ENCODE results near the gene CCKAR. TPM values are rescaled to one million over a fixed set of nuclear protein-coding genes. Genes with fewer than 3 reads are reported as not detected.
A peak's percentile ranks its signal among the peaks of the same experiment; 100 is the strongest.

CCKAR gene
- total RNA-seq, 1 experiment from 2014 or later: not detected

- TF ChIP-seq, protein P1, sequence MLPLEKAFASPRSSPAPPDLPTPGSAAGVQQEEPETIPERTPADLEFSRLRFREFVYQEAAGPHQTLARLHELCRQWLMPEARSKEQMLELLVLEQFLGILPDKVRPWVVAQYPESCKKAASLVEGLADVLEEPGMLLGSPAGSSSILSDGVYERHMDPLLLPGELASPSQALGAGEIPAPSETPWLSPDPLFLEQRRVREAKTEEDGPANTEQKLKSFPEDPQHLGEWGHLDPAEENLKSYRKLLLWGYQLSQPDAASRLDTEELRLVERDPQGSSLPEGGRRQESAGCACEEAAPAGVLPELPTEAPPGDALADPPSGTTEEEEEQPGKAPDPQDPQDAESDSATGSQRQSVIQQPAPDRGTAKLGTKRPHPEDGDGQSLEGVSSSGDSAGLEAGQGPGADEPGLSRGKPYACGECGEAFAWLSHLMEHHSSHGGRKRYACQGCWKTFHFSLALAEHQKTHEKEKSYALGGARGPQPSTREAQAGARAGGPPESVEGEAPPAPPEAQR (CRISPR knock-in tag; IDR thresholded peaks at IDR 0.05): no peak
- no peak for TF ChIP-seq NFYB (CRISPR knock-in tag; conservative IDR thresholded peaks at IDR 0.05; ENCODE audit: low read depth)
- TF ChIP-seq SMAD3 (CRISPR knock-in tag; IDR thresholded peaks at IDR 0.05; ENCODE audit: borderline replicate concordance): no peak
- no peak for TF ChIP-seq ZNF232 (CRISPR knock-in tag; IDR thresholded peaks at IDR 0.05)
- TF ChIP-seq ZBTB21 (CRISPR knock-in tag; IDR thresholded peaks at IDR 0.05; ENCODE audit: borderline replicate concordance): no peak
- no peak for TF ChIP-seq MAX (CRISPR knock-in tag; IDR thresholded peaks at IDR 0.05)
- TF ChIP-seq ELF4 (CRISPR knock-in tag; IDR thresholded peaks at IDR 0.05; ENCODE audit: low read depth): no peak
Measured at GRCh38 chr4:26462874-26463273, 27.4 kb downstream of the CCKAR start (continued).

DNA sequence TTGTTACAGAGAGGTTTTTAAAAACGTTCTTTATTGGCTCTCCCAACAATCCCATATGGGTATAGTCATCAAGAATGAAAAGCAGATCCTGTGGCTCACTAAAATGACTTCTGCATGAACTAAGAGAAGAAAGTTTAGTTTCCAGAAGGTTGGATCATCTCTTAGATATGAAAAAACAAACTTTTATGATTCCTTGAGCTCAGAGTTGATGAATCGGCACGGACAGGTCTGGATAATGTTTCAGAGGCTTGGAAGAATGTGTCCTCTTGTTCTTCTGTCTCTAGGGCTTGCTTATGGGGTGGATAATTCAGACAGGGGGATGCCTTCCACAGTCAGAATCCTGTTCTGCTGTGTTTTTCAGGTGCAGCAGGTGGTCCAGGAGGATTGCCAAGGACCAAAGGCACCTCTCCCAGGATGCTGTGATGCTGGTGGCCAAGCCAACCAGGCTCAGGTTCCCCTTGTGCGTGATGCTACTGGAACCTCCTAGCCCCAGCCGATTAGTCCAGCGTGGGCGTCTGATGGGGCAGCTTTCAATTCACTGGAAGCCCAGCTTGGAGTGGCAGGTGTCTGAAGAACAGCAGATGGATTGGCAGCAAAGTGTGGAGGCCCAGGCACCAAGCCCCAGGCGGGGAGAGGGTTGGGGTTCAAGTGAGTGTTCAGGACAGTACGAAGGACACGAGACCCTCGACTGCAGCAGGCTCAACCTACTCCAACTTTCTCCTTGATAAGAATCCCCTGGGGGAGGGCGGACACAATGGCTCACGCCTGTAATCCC is 30.3 kb downstream of the CCKAR start:
- Mint-ChIP-seq H3K27me3 (ENCODE audit: low read depth) (no peaks in the 10 kb centered on the region), H3K4me1 (peaks cover 4% of the 10 kb centered on the region), H3K9me3 (peaks cover 12% of the 10 kb centered on the region), H3K36me3 (peaks cover 2% of the 10 kb centered on the region), H3K4me3 (no peak overlapping the region), H3K27ac (no peak overlapping the region)
- ATAC-seq (no peak), DNase-seq (ENCODE audit: low spot score) (no peak)
- TF ChIP-seq IRF1 (CRISPR knock-in tag; IDR thresholded peaks at IDR 0.05) (no peak), CREM (CRISPR knock-in tag; IDR thresholded peaks at IDR 0.05) (no peak), GRHL2 (CRISPR knock-in tag; IDR thresholded peaks at IDR 0.05; ENCODE audit: insufficient replicate concordance, severe bottlenecking) (no peak)
- CTCF ChIA-PET: no interaction called here
- POLR2A ChIA-PET: no interaction called here

- TF ChIP-seq RORB (CRISPR knock-in tag; IDR thresholded peaks at IDR 0.05) (no peak), GRHL2 (CRISPR knock-in tag; IDR thresholded peaks at IDR 0.05; ENCODE audit: insufficient replicate concordance, severe bottlenecking) (no peak), CTCF (IDR thresholded peaks at IDR 0.05) (0 out of 2 replicates have a peak, but pooled peaks have one; percentile 17)
- Mint-ChIP-seq H3K36me3 (peaks cover 2% of the 10 kb centered on the region), H3K4me1 (peaks cover 4% of the 10 kb centered on the region), H3K27ac (no peak overlapping the region), H3K27me3 (ENCODE audit: low read depth) (no peaks in the 10 kb centered on the region), H3K4me3 (no peak overlapping the region), H3K9me3 (peaks cover 16% of the 10 kb centered on the region)
- ChIA-PET CTCF (interaction anchor here (0.6 to 1.5 kb wide), 10 partner anchors 9 to 828 kb away, joined by 3 to 6 read pairs (median 4); partner anchors contain the start of gene TBC1D19), POLR2A (no interaction called here)
- peak; percentile 76 for ATAC-seq
- no peak for DNase-seq (ENCODE audit: low spot score)
Measured at GRCh38 chr4:26459054-26459755, 31.1 kb downstream of the CCKAR start.

- CTCF ChIA-PET: interaction anchor here (0.5 to 1.5 kb wide), 9 partner anchors 8 to 1111 kb away, joined by 3 to 6 read pairs (median 3); partner anchors contain the start of gene TBC1D19
- H3K4me1 Mint-ChIP-seq: peaks cover 7% of the 10 kb centered on the region
- ATAC-seq (peak; percentile 29; the same call in 1 of the 2 replicates), DNase-seq (ENCODE audit: low spot score) (no peak)
- no peaks in the 10 kb centered on the region for H3K27me3 Mint-ChIP-seq (ENCODE audit: low read depth)
- peaks cover 16% of the 10 kb centered on the region for H3K9me3 Mint-ChIP-seq
- POLR2A ChIA-PET: interaction anchor here (0.6 kb wide), 1 partner anchor 47 kb away, joined by 4 read pairs; no protein-coding TSS in a partner anchor
- no peak overlapping the region for H3K4me3 Mint-ChIP-seq
- H3K36me3 Mint-ChIP-seq: peaks cover under 1% of the 10 kb centered on the region; the same call in 1 of the 2 replicates
- no peak for TF ChIP-seq ZNF232 (CRISPR knock-in tag; IDR thresholded peaks at IDR 0.05)
- H3K27ac Mint-ChIP-seq: no peak overlapping the region
Measured at GRCh38 chr4:26458157-26458561, 32.1 kb downstream of the CCKAR start.
